NCI-H2227 (cell line): Measurements from ENCODE around the gene VAMP7.
"Not testable (repeated sequence)": the region's sequence is repeated elsewhere in the genome, so short reads cannot be mapped to it uniquely, and the experiment has no call there.

Source experiments
- DNase-seq: peaks from one replicate; lab custom pipeline; 2025; ENCODE audit not compliant: unreplicated experiment; lab: John Stamatoyannopoulos, UW

VAMP7 gene

GRCh38 chrX:155881158-155881993 is at the start of gene VAMP7:
TSS of gene VAMP7 (plus strand) at chrX:155881345. CDS start at chrX:155889467, 8,122 bp downstream.
- DNase-seq = peak; percentile 88

- no peak for DNase-seq
Measured at GRCh38 chrX:155841232-155841631, 39.9 kb upstream of the VAMP7 start.

- DNase-seq = not testable (repeated sequence)
Measured at GRCh38 chrX:155851786-155852185, 29.4 kb upstream of the VAMP7 start.

GRCh38 chrX:155857561-155857960 is 23.6 kb upstream of the VAMP7 start:
- DNase-seq = no peak

GRCh38 chrX:155864655-155865054 is 16.5 kb upstream of the VAMP7 start:
- no peak for DNase-seq

- DNase-seq = no peak
Measured at GRCh38 chrX:155865193-155865592, 16.0 kb upstream of the VAMP7 start.

- DNase-seq = no peak
Measured at GRCh38 chrX:155867821-155868220, 13.3 kb upstream of the VAMP7 start.

GRCh38 chrX:155870958-155871357 is 10.2 kb upstream of the VAMP7 start:
- no peak for DNase-seq

GRCh38 chrX:155871934-155872333 is 9.2 kb upstream of the VAMP7 start:
- DNase-seq = peak; percentile 69

- DNase-seq = peak; percentile 4
Measured at GRCh38 chrX:155873188-155873587, 8.0 kb upstream of the VAMP7 start.

GRCh38 chrX:155874571-155875244 is 6.4 kb upstream of the VAMP7 start:
- DNase-seq = peak; percentile 62

GRCh38 chrX:155876704-155877103 is 4.4 kb upstream of the VAMP7 start:
- no peak for DNase-seq

GRCh38 chrX:155877288-155877687 is 3.9 kb upstream of the VAMP7 start:
- DNase-seq = no peak

- no peak for DNase-seq
Measured at GRCh38 chrX:155880586-155881157, 473 bp upstream of the VAMP7 start.

- no peak for DNase-seq
Measured at GRCh38 chrX:155886409-155886808, 5.3 kb downstream of the VAMP7 start.

- no peak for DNase-seq
Measured at GRCh38 chrX:155888139-155888538, 7.0 kb downstream of the VAMP7 start.

GRCh38 chrX:155889328-155889727 is 8.2 kb downstream of the VAMP7 start:
- no peak for DNase-seq

GRCh38 chrX:155891446-155892210 is 10.5 kb downstream of the VAMP7 start:
- DNase-seq = no peak

GRCh38 chrX:155893521-155893920 is 12.4 kb downstream of the VAMP7 start:
- DNase-seq = no peak

- no peak for DNase-seq
Measured at GRCh38 chrX:155896512-155896911, 15.4 kb downstream of the VAMP7 start.

GRCh38 chrX:155899366-155899765 is 18.2 kb downstream of the VAMP7 start:
- DNase-seq = no peak
